Measurements from ENCODE around the gene AFF3. TPM values are rescaled to one million over a fixed set of nuclear protein-coding genes. Genes with fewer than 3 reads are reported as not detected.
"Not testable (repeated sequence)": the region's sequence is repeated elsewhere in the genome, so short reads cannot be mapped to it uniquely, and the experiment has no call there.

Gene AFF3
- total and polyA plus RNA-seq, 2 donors (not counting 1 experiment from before 2014, with no cell fraction given) = 0.50 to 2.5 TPM

- H4K20me1 ChIP-seq (ENCODE audit: control insufficient read depth, extremely low read depth, insufficient read depth, low read length) = no peaks in the 10 kb centered on the region
- no peak overlapping the region for H3K27ac ChIP-seq (ENCODE audit: insufficient read depth, low read length)
- H3K4me2 ChIP-seq (ENCODE audit: extremely low read depth, insufficient read depth, low read length) = no peak overlapping the region
- no peaks in the 10 kb centered on the region for H3K9me3 ChIP-seq (ENCODE audit: control insufficient read depth, insufficient read depth, low read depth, low read length)
- no peaks in the 10 kb centered on the region for H3K27me3 ChIP-seq (ENCODE audit: control insufficient read depth, insufficient read depth, low read length)
- H3K4me3 ChIP-seq (replicated peaks in 1 of 4; ENCODE audit: control extremely low read depth in 1 of 4, insufficient read depth in 1 of 4, low read depth in 3 of 4, low read length in 4 of 4) = no peak overlapping the region
- no peak overlapping the region for H3K9ac ChIP-seq (ENCODE audit: insufficient read depth, low read length)
- no peaks in the 10 kb centered on the region for H3K79me2 ChIP-seq (ENCODE audit: control insufficient read depth, insufficient read depth, low read length)
- no peak for DNase-seq (ENCODE audit: low read depth in 2 of 2)
- no peaks in the 10 kb centered on the region for H3K4me1 ChIP-seq (ENCODE audit: control insufficient read depth, extremely low read depth, insufficient read depth, low read length)
- no peak for TF ChIP-seq EZH2 (IDR thresholded peaks at IDR 0.05; ENCODE audit: low read length, missing control alignments)
- TF ChIP-seq CTCF (conservative IDR thresholded peaks at IDR 0.05 in 1 of 2, IDR thresholded peaks at IDR 0.05 in 1 of 2; ENCODE audit: low read depth in 1 of 2, low read length in 2 of 2) = no peak
- H2AFZ ChIP-seq (ENCODE audit: low read length) = no peak overlapping the region
- H3K36me3 ChIP-seq (ENCODE audit: control insufficient read depth, insufficient read depth, low read length) = no peaks in the 10 kb centered on the region
Observed at GRCh38 chr2:100163605-100164004, 21.2 kb upstream of the AFF3 start.

GRCh38 chr2:100161945-100162620, 19.7 kb upstream of the AFF3 start:
- H4K20me1 ChIP-seq (ENCODE audit: control insufficient read depth, extremely low read depth, insufficient read depth, low read length) = no peaks in the 10 kb centered on the region
- no peak overlapping the region for H3K9ac ChIP-seq (ENCODE audit: insufficient read depth, low read length)
- H3K4me3 ChIP-seq (replicated peaks in 1 of 4; ENCODE audit: control extremely low read depth in 1 of 4, insufficient read depth in 1 of 4, low read depth in 3 of 4, low read length in 4 of 4) = no peak overlapping the region
- no peak for DNase-seq (ENCODE audit: low read depth in 2 of 2)
- no peak for TF ChIP-seq EZH2 (IDR thresholded peaks at IDR 0.05; ENCODE audit: low read length, missing control alignments)
- no peak for TF ChIP-seq CTCF (conservative IDR thresholded peaks at IDR 0.05 in 1 of 2, IDR thresholded peaks at IDR 0.05 in 1 of 2; ENCODE audit: low read depth in 1 of 2, low read length in 2 of 2)
- no peaks in the 10 kb centered on the region for H3K4me1 ChIP-seq (ENCODE audit: control insufficient read depth, extremely low read depth, insufficient read depth, low read length)
- H3K9me3 ChIP-seq (ENCODE audit: control insufficient read depth, insufficient read depth, low read depth, low read length) = no peaks in the 10 kb centered on the region
- H2AFZ ChIP-seq (ENCODE audit: low read length) = no peak overlapping the region
- H3K27me3 ChIP-seq (ENCODE audit: control insufficient read depth, insufficient read depth, low read length) = no peaks in the 10 kb centered on the region
- no peak overlapping the region for H3K4me2 ChIP-seq (ENCODE audit: extremely low read depth, insufficient read depth, low read length)
- H3K27ac ChIP-seq (ENCODE audit: insufficient read depth, low read length) = no peak overlapping the region
- H3K79me2 ChIP-seq (ENCODE audit: control insufficient read depth, insufficient read depth, low read length) = no peaks in the 10 kb centered on the region
- H3K36me3 ChIP-seq (ENCODE audit: control insufficient read depth, insufficient read depth, low read length) = no peaks in the 10 kb centered on the region

GRCh38 chr2:100160396-100160795, 18.0 kb upstream of the AFF3 start:
- no peaks in the 10 kb centered on the region for H3K4me1 ChIP-seq (ENCODE audit: control insufficient read depth, extremely low read depth, insufficient read depth, low read length)
- no peak overlapping the region for H3K27ac ChIP-seq (ENCODE audit: insufficient read depth, low read length)
- DNase-seq (ENCODE audit: low read depth in 2 of 2) = no peak
- no peaks in the 10 kb centered on the region for H3K9me3 ChIP-seq (ENCODE audit: control insufficient read depth, insufficient read depth, low read depth, low read length)
- H2AFZ ChIP-seq (ENCODE audit: low read length) = no peak overlapping the region
- no peak for TF ChIP-seq EZH2 (IDR thresholded peaks at IDR 0.05; ENCODE audit: low read length, missing control alignments)
- H3K36me3 ChIP-seq (ENCODE audit: control insufficient read depth, insufficient read depth, low read length) = no peaks in the 10 kb centered on the region
- no peaks in the 10 kb centered on the region for H3K79me2 ChIP-seq (ENCODE audit: control insufficient read depth, insufficient read depth, low read length)
- no peaks in the 10 kb centered on the region for H3K27me3 ChIP-seq (ENCODE audit: control insufficient read depth, insufficient read depth, low read length)
- H3K9ac ChIP-seq (ENCODE audit: insufficient read depth, low read length) = no peak overlapping the region
- no peak overlapping the region for H3K4me2 ChIP-seq (ENCODE audit: extremely low read depth, insufficient read depth, low read length)
- H3K4me3 ChIP-seq (replicated peaks in 1 of 4; ENCODE audit: control extremely low read depth in 1 of 4, insufficient read depth in 1 of 4, low read depth in 3 of 4, low read length in 4 of 4) = no peak overlapping the region
- H4K20me1 ChIP-seq (ENCODE audit: control insufficient read depth, extremely low read depth, insufficient read depth, low read length) = no peaks in the 10 kb centered on the region

- not testable (repeated sequence) for H3K4me2 ChIP-seq (ENCODE audit: extremely low read depth, insufficient read depth, low read length); H3K36me3 ChIP-seq (ENCODE audit: control insufficient read depth, insufficient read depth, low read length); H3K9ac ChIP-seq (ENCODE audit: insufficient read depth, low read length); H2AFZ ChIP-seq (ENCODE audit: low read length); H3K27ac ChIP-seq (ENCODE audit: insufficient read depth, low read length); DNase-seq (ENCODE audit: low read depth in 2 of 2); H3K27me3 ChIP-seq (ENCODE audit: control insufficient read depth, insufficient read depth, low read length); H3K9me3 ChIP-seq (ENCODE audit: control insufficient read depth, insufficient read depth, low read depth, low read length); H3K79me2 ChIP-seq (ENCODE audit: control insufficient read depth, insufficient read depth, low read length); H3K4me1 ChIP-seq (ENCODE audit: control insufficient read depth, extremely low read depth, insufficient read depth, low read length); H4K20me1 ChIP-seq (ENCODE audit: control insufficient read depth, extremely low read depth, insufficient read depth, low read length); H3K4me3 ChIP-seq (replicated peaks in 1 of 4; ENCODE audit: control extremely low read depth in 1 of 4, insufficient read depth in 1 of 4, low read depth in 3 of 4, low read length in 4 of 4)
Observed at GRCh38 chr2:100151832-100152231, 9.4 kb upstream of the AFF3 start.

All from fibroblast of lung (primary cell).